H1 (cell line): ENCODE measurements around the gene CCDC198. TPM values are rescaled to one million over a fixed set of nuclear protein-coding genes. Genes with fewer than 3 reads are reported as not detected.

Experiments used
- CTCF ChIA-PET: fragments of 300-600 bp; sonication (Branson Sonifier 250); formaldehyde crosslinking; loops from one replicate; lab custom pipeline; 2021; ENCODE audit not compliant: partially characterized antibody; lab: Charles Lee
- POLR2A ChIA-PET: fragments of 300-600 bp; sonication (Branson Sonifier 250); formaldehyde crosslinking; loops from one replicate; lab custom pipeline; 2021; ENCODE audit warnings: inconsistent platforms; ENCODE audit not compliant: partially characterized antibody; lab: Charles Lee
- DNase-seq, 2 experiments: peaks; one replicate each; pipeline versions ENCODE4 v3.0.0 to v3.0.0-alpha.2; 2010 to 2022; ENCODE audit warnings: low spot score in 2 of 2, low read depth in 1 of 2, mixed read lengths in 1 of 2
- FAIRE-seq: peaks from 2 replicates; lab custom pipeline; 2011; peaks lifted over from hg19 to GRCh38; lab: Jason Lieb, UNC
- H2AFZ ChIP-seq: 2 replicates; pipeline ENCODE4 v1.8.1; 2012; ENCODE audit warnings: low read length, inconsistent platforms
- H2AK5ac ChIP-seq: 2 replicates; pipeline ENCODE4 v1.6.1; 2013; ENCODE audit warnings: low read depth, low read length
- H2BK120ac ChIP-seq: replicated peaks from 2 replicates; pipeline ENCODE3; 2013; ENCODE audit warnings: low read depth, low read length, inconsistent platforms
- H2BK12ac ChIP-seq: 2 replicates; pipeline ENCODE4 v1.6.1; 2013; ENCODE audit warnings: low read depth, low read length
- H2BK15ac ChIP-seq: 2 replicates; pipeline ENCODE4 v1.6.1; 2013; ENCODE audit warnings: low read length
- H2BK20ac ChIP-seq: 2 replicates; pipeline ENCODE4 v1.6.1; 2013; ENCODE audit warnings: low read length
- H2BK5ac ChIP-seq: 2 replicates; pipeline ENCODE4 v1.6.1; 2013; ENCODE audit warnings: low read depth, low read length
- H3K14ac ChIP-seq: 2 replicates; pipeline ENCODE4 v1.6.1; 2013; ENCODE audit warnings: inconsistent platforms; ENCODE audit not compliant: insufficient read length
- H3K18ac ChIP-seq: 2 replicates; pipeline ENCODE4 v1.6.1; 2013; ENCODE audit warnings: low read length; ENCODE audit errors: extremely low read depth
- H3K23ac ChIP-seq: 2 replicates; pipeline ENCODE4 v1.6.1; 2013; ENCODE audit warnings: inconsistent platforms; ENCODE audit not compliant: insufficient read length
- H3K23me2 ChIP-seq: 2 replicates; pipeline ENCODE4 v1.6.1; 2013; ENCODE audit warnings: low read depth, low read length
- H3K27ac ChIP-seq: 2 replicates; pipeline ENCODE4 v1.6.1; 2011; ENCODE audit warnings: low read depth, low read length, inconsistent platforms
- H3K27me3 ChIP-seq, 4 experiments: replicated peaks in 1 of 4; 1 replicate in 1 of 4; 2 replicates in 3 of 4; pipeline versions ENCODE4 v1.6.1 to v1.8.1; 2011 to 2013; ENCODE audit warnings: low read length in 3 of 4, mild to moderate bottlenecking in 3 of 4, inconsistent platforms in 2 of 4, mixed read lengths in 2 of 4, moderate library complexity in 1 of 4; ENCODE audit not compliant: control insufficient read depth in 3 of 4, insufficient read depth in 3 of 4; ENCODE audit errors: extremely low read depth in 1 of 4
- H3K36me3 ChIP-seq, 4 experiments: 2 replicates each; pipeline versions ENCODE4 v1.6.1 to v1.8.1; 2011 to 2013; ENCODE audit warnings: mild to moderate bottlenecking in 4 of 4, low read length in 3 of 4, moderate library complexity in 2 of 4, control low read depth in 1 of 4, inconsistent platforms in 1 of 4; ENCODE audit not compliant: insufficient read depth in 4 of 4, control insufficient read depth in 2 of 4
- H3K4ac ChIP-seq: replicated peaks from 2 replicates; pipeline ENCODE3; 2013; ENCODE audit warnings: low read length, low read depth, mixed read lengths, inconsistent platforms; ENCODE audit not compliant: insufficient read length
- H3K4me1 ChIP-seq, 4 experiments: replicated peaks in 1 of 4; 1 replicate in 1 of 4; 2 replicates in 3 of 4; pipeline versions ENCODE4 v1.6.1 to v1.8.1; 2011 to 2013; ENCODE audit warnings: low read length in 3 of 4, inconsistent platforms in 2 of 4, mixed read lengths in 1 of 4; ENCODE audit not compliant: insufficient read depth in 4 of 4, control insufficient read depth in 3 of 4
- H3K4me2 ChIP-seq, 2 experiments: 2 replicates each; pipeline versions ENCODE4 v1.6.1 to v1.8.1; 2011 to 2013; ENCODE audit warnings: low read depth in 2 of 2, low read length in 2 of 2, control low read depth in 1 of 2, inconsistent platforms in 1 of 2, mild to moderate bottlenecking in 1 of 2; ENCODE audit not compliant: insufficient read depth in 1 of 2
- H3K4me3 ChIP-seq, 4 experiments: fragments of 200-600, 300-600 bp in 1 of 4; sonication (generic), shearing (Covaris generic), sonication (Bioruptor Twin) in 1 of 4; 2 replicates each; pipeline versions ENCODE4 v1.5.1 to v1.8.1; 2011 to 2016; ENCODE audit warnings: low read length in 4 of 4, low read depth in 3 of 4, control low read depth in 2 of 4, inconsistent platforms in 2 of 4, mild to moderate bottlenecking in 2 of 4, mixed read lengths in 1 of 4, moderate library complexity in 1 of 4; ENCODE audit not compliant: insufficient read depth in 2 of 4; ENCODE audit errors: extremely low read depth in 1 of 4
- H3K56ac ChIP-seq: replicated peaks from 2 replicates; pipeline ENCODE3; 2013; ENCODE audit warnings: low read depth, mild to moderate bottlenecking, mixed read lengths, low read length, inconsistent platforms; ENCODE audit not compliant: insufficient read length
- H3K79me1 ChIP-seq: 2 replicates; pipeline ENCODE4 v1.6.1; 2013; ENCODE audit warnings: low read depth, low read length, control low read depth
- H3K79me2 ChIP-seq, 2 experiments: 2 replicates each; pipeline versions ENCODE4 v1.6.1 to v1.8.1; 2012 to 2013; ENCODE audit warnings: low read length in 2 of 2, mild to moderate bottlenecking in 2 of 2, inconsistent platforms in 1 of 2; ENCODE audit not compliant: insufficient read depth in 2 of 2, control insufficient read depth in 1 of 2
- H3K9ac ChIP-seq, 4 experiments: replicated peaks in 1 of 4; 1 replicate in 1 of 4; 2 replicates in 3 of 4; pipeline versions ENCODE4 v1.6.1 to v1.8.1; 2011 to 2013; ENCODE audit warnings: low read depth in 3 of 4, low read length in 3 of 4, control low read depth in 2 of 4, mild to moderate bottlenecking in 2 of 4, moderate library complexity in 2 of 4, inconsistent platforms in 1 of 4; ENCODE audit errors: extremely low read depth in 1 of 4
- H3K9me3 ChIP-seq, 2 experiments: 2 replicates each; pipeline versions ENCODE4 v1.6.1 to v1.8.1; 2012 to 2013; ENCODE audit warnings: mild to moderate bottlenecking in 2 of 2, moderate library complexity in 2 of 2, control low read depth in 1 of 2, inconsistent platforms in 1 of 2, low read depth in 1 of 2, low read length in 1 of 2, mixed read lengths in 1 of 2; ENCODE audit not compliant: insufficient read depth in 2 of 2
- H4K20me1 ChIP-seq, 2 experiments: replicated peaks in 1 of 2; 2 replicates each; pipeline versions ENCODE3 to v1.8.1; 2011 to 2013; ENCODE audit warnings: inconsistent platforms in 2 of 2, low read length in 2 of 2, mild to moderate bottlenecking in 1 of 2; ENCODE audit not compliant: insufficient read depth in 2 of 2, control insufficient read depth in 1 of 2
- H4K5ac ChIP-seq: 2 replicates; pipeline ENCODE4 v1.6.1; 2013; ENCODE audit warnings: low read length, low read depth, mixed read lengths, inconsistent platforms; ENCODE audit not compliant: insufficient read length
- H4K8ac ChIP-seq: 2 replicates; pipeline ENCODE4 v1.8.0; 2013; ENCODE audit warnings: mild to moderate bottlenecking, moderate library complexity, low read length, inconsistent platforms; ENCODE audit not compliant: insufficient read depth; ENCODE audit errors: extremely low read depth
- H4K91ac ChIP-seq: replicated peaks from 2 replicates; pipeline ENCODE3; 2013; ENCODE audit warnings: low read length, mixed read lengths, inconsistent platforms; ENCODE audit not compliant: insufficient read length
- ASH2L ChIP-seq: fragments of 200-600, 300-600 bp; sonication (generic); IDR thresholded peaks from one replicate; pipeline ENCODE4 v1.7.1; 2017; ENCODE audit warnings: low read length
- BCL11A ChIP-seq, 2 experiments: IDR thresholded peaks; one replicate each; pipeline ENCODE4 v1.6.1; 2011; ENCODE audit warnings: low read depth in 2 of 2, low read length in 2 of 2, mild to moderate bottlenecking in 2 of 2
- CREB1 ChIP-seq: IDR thresholded peaks from 2 replicates; pipeline ENCODE4 v1.6.1; 2012; ENCODE audit warnings: inconsistent platforms
- CTCF ChIP-seq, 3 experiments: IDR thresholded peaks; 1 replicate in 2 of 3; 2 replicates in 1 of 3; pipeline versions ENCODE4 v1.5.1 to v1.6.1; 2011; ENCODE audit warnings: low read length in 3 of 3, mild to moderate bottlenecking in 3 of 3, inconsistent platforms in 2 of 3, low read depth in 1 of 3, moderate library complexity in 1 of 3; ENCODE audit not compliant: insufficient read depth in 1 of 3; ENCODE audit errors: control extremely low read depth in 1 of 3
- EGR1 ChIP-seq: IDR thresholded peaks from 2 replicates; pipeline ENCODE4 v1.6.1; 2011; ENCODE audit warnings: low read depth, low read length, borderline replicate concordance
- NRF1 ChIP-seq: IDR thresholded peaks from 2 replicates; pipeline ENCODE4 v1.6.1; 2011; ENCODE audit warnings: mild to moderate bottlenecking, low read depth, low read length, improper control_type of control experiment
- POLR2A ChIP-seq, 2 experiments: IDR thresholded peaks; 1 replicate in 1 of 2; 2 replicates in 1 of 2; pipeline ENCODE4 v1.6.1; 2011; ENCODE audit warnings: low read depth in 2 of 2, low read length in 2 of 2, mild to moderate bottlenecking in 2 of 2; ENCODE audit errors: control extremely low read depth in 1 of 2
- RAD21 ChIP-seq, 2 experiments: IDR thresholded peaks in 1 of 2; conservative IDR thresholded peaks in 1 of 2; 2 replicates each; pipeline ENCODE4 v1.6.1; 2011; ENCODE audit warnings: low read depth in 2 of 2, low read length in 2 of 2, improper control_type of control experiment in 1 of 2, inconsistent platforms in 1 of 2, mild to moderate bottlenecking in 1 of 2, moderate library complexity in 1 of 2
- RBBP5 ChIP-seq: IDR thresholded peaks from 2 replicates; pipeline ENCODE4 v1.7.1; 2012; ENCODE audit warnings: low read depth, mild to moderate bottlenecking, inconsistent platforms, low read length, moderate library complexity, borderline replicate concordance
- SP4 ChIP-seq: IDR thresholded peaks from 2 replicates; pipeline ENCODE4 v1.6.1; 2012; ENCODE audit warnings: low read length, inconsistent platforms
- TAF7 ChIP-seq: optimal IDR thresholded peaks from 2 replicates; pipeline ENCODE3; 2011; ENCODE audit warnings: low read depth, mild to moderate bottlenecking, inconsistent platforms, low read length, moderate library complexity, borderline replicate concordance
- TBP ChIP-seq: IDR thresholded peaks from 2 replicates; pipeline ENCODE4 v1.6.1; 2011; ENCODE audit warnings: low read depth, low read length, improper control_type of control experiment
- YY1 ChIP-seq: IDR thresholded peaks from 2 replicates; pipeline ENCODE4 v1.6.1; 2011; ENCODE audit warnings: low read depth, mild to moderate bottlenecking, low read length
- WGBS, 2 experiments: shearing (Covaris generic) in 1 of 2; methylation state at CpG; one replicate each; pipeline versions ENCODE4 v1.1.6 to v1.1.7; 2013 to 2015; ENCODE audit warnings: low lambda C conversion rate in 2 of 2, mixed read lengths in 2 of 2, inconsistent platforms in 1 of 2, low coverage in 1 of 2, missing lambda C conversion rate in 1 of 2; ENCODE audit not compliant: insufficient replicate concordance in 2 of 2, insufficient coverage in 1 of 2, insufficient read length in 1 of 2; ENCODE audit errors: extremely low coverage in 1 of 2, missing lambda C conversion rate in 1 of 2; 5-methylcytosine and 5-hydroxymethylcytosine counted together
- polyA plus RNA-seq, 7 experiments: library from polyadenylated mRNA; depleted of rRNA in 3 of 7; stranded (reverse) in 5 of 7; unstranded in 2 of 7; fragments of >200 nt in 5 of 7; fragments of 200-250 nt in 2 of 7; gene quantifications; 1 replicate in 5 of 7; 2 replicates in 1 of 7; 4 replicates in 1 of 7; pipeline versions ENCODE4 v1.2.1 to v1.2.3, GENCODE V29; 2011 to 2013; ENCODE audit warnings: missing spikeins in 2 of 7, mixed read lengths in 2 of 7
- total RNA-seq: library from RNA; stranded (reverse); fragmentation: NEBNext Ultra II Directional; extraction: Animal tissue kit (Norgen Biotek cat#: 25700); gene quantifications from 2 replicates; pipeline ENCODE4 v1.2.1, GENCODE V29; 2021

The CCDC198 gene
- total and polyA plus RNA-seq, 2 of the 8 experiments (the other 6 are each of a cell fraction or from before 2014, with no cell fraction given): not detected

- H4K5ac ChIP-seq: no peak overlapping the region
- TF ChIP-seq BCL11A (IDR thresholded peaks at IDR 0.05; ENCODE audit: low read depth in 2 of 2, low read length in 2 of 2): no peak
- TF ChIP-seq POLR2A (IDR thresholded peaks at IDR 0.05; ENCODE audit: control extremely low read depth in 1 of 2, low read depth in 2 of 2, low read length in 2 of 2): no peak
- TF ChIP-seq ASH2L: no peak
- TF ChIP-seq RBBP5: no peak
- no peak for TF ChIP-seq CREB1
- TF ChIP-seq TAF7: no peak
- no peak for TF ChIP-seq SP4
- TF ChIP-seq EGR1: no peak
- no peak for TF ChIP-seq YY1
- TF ChIP-seq RAD21 (IDR thresholded peaks at IDR 0.05 in 1 of 2, conservative IDR thresholded peaks at IDR 0.05 in 1 of 2; ENCODE audit: low read depth in 2 of 2, low read length in 2 of 2): no peak
- no peak for TF ChIP-seq TBP
- TF ChIP-seq NRF1: no peak
- TF ChIP-seq CTCF (IDR thresholded peaks at IDR 0.05; ENCODE audit: control extremely low read depth in 1 of 3, insufficient read depth in 1 of 3, low read depth in 1 of 3, low read length in 3 of 3): no peak
These were observed 15.1 kb upstream of the CCDC198 start for GRCh38 chr14:57508756-57509155.

More at GRCh38 chr14:57508756-57509155, 15.1 kb upstream of the CCDC198 start:
- no peak overlapping the region for H2BK15ac ChIP-seq
- H2BK20ac ChIP-seq: no peak overlapping the region
- no peak overlapping the region for H3K4me3 ChIP-seq
- no peak overlapping the region for H3K9ac ChIP-seq
- no peaks in the 10 kb centered on the region for H3K27me3 ChIP-seq
- H3K79me1 ChIP-seq: no peaks in the 10 kb centered on the region
- no peaks in the 10 kb centered on the region for H3K23me2 ChIP-seq
- WGBS, 2 experiments: 95% methylated on average over 2 of the region's 2 CpGs; no CpG with 5 or more reads in 1 of the 2 experiments
- no peak overlapping the region for H3K18ac ChIP-seq
- H4K8ac ChIP-seq: no peak overlapping the region
- no peak overlapping the region for H3K56ac ChIP-seq
- ChIA-PET CTCF (interaction anchor here (1.2 kb wide), 1 partner anchor 18 kb away, joined by 4 read pairs; no protein-coding TSS in a partner anchor), POLR2A (no interaction called here)
- H2AFZ ChIP-seq: no peak overlapping the region
- no peak overlapping the region for H2BK120ac ChIP-seq
- H2AK5ac ChIP-seq: no peak overlapping the region
- no peak overlapping the region for H3K14ac ChIP-seq
- no peak overlapping the region for H2BK12ac ChIP-seq
- H3K4me2 ChIP-seq: no peak overlapping the region
- H2BK5ac ChIP-seq: no peak overlapping the region
- no peak overlapping the region for H3K4ac ChIP-seq
- H3K27ac ChIP-seq: no peak overlapping the region
- no peaks in the 10 kb centered on the region for H3K36me3 ChIP-seq
- no peaks in the 10 kb centered on the region for H3K4me1 ChIP-seq
- no peaks in the 10 kb centered on the region for H3K79me2 ChIP-seq
- no peaks in the 10 kb centered on the region for H4K20me1 ChIP-seq
- no peak overlapping the region for H3K23ac ChIP-seq
- H4K91ac ChIP-seq: no peak overlapping the region
- FAIRE-seq: no peak
- DNase-seq: no peak
- H3K9me3 ChIP-seq: no peaks in the 10 kb centered on the region
